Measurements from ENCODE around the gene MEF2D. TPM values are rescaled to one million over a fixed set of nuclear protein-coding genes. Genes with fewer than 3 reads are reported as not detected.

MEF2D gene
- total and polyA plus RNA-seq, 12 donors = 7.8 to 89.9 (median 50.0) TPM

- no peaks in the 10 kb centered on the region for H3K9me3 ChIP-seq (replicated peaks in 1 of 3)
- peaks cover 70% of the 10 kb centered on the region for H3K27me3 ChIP-seq
- H3K4me1 ChIP-seq (replicated peaks in 1 of 2) = peaks cover 18 to 23% of the 10 kb centered on the region in 2 donors
- no peak overlapping the region for H3K27ac ChIP-seq
- H3K36me3 ChIP-seq (replicated peaks in 1 of 2) = no peaks in the 10 kb centered on the region
- no peak for TF ChIP-seq POLR2A (IDR thresholded peaks at IDR 0.05)
- no peak for TF ChIP-seq CTCF (IDR thresholded peaks at IDR 0.05)
- 14 to 40% (median 24%) methylated on average over 8 to 15 of the region's 15 CpGs for WGBS, 4 donors
- H3K4me3 ChIP-seq = no peak overlapping the region
- DNase-seq = peak in 3 of 7 donors; percentile 21 to 24 (median 23)
- intact Hi-C loops (cut with DNase I) = no loop called here
These were observed 77.9 kb downstream of the MEF2D start for GRCh38 chr1:156422602-156423091.

- intact Hi-C loops (cut with DNase I) = no loop called here
- H3K4me1 ChIP-seq (replicated peaks in 1 of 2) = peaks cover 18 to 23% of the 10 kb centered on the region in 2 donors
- no peak overlapping the region for H3K27ac ChIP-seq
- peak overlapping the region in 1 of 4 donors; percentile 25 for H3K4me3 ChIP-seq
- no peaks in the 10 kb centered on the region for H3K36me3 ChIP-seq (replicated peaks in 1 of 2)
- no peaks in the 10 kb centered on the region for H3K9me3 ChIP-seq (replicated peaks in 1 of 3)
- H3K27me3 ChIP-seq = peaks cover 67% of the 10 kb centered on the region
- WGBS, 4 donors = 26 to 36% (median 31%) methylated on average over 12 of the region's 12 CpGs
- no peak for TF ChIP-seq CTCF (IDR thresholded peaks at IDR 0.05)
- no peak for TF ChIP-seq POLR2A (IDR thresholded peaks at IDR 0.05)
- no peak for DNase-seq
These were observed 78.5 kb downstream of the MEF2D start for GRCh38 chr1:156421939-156422601.

DNA sequence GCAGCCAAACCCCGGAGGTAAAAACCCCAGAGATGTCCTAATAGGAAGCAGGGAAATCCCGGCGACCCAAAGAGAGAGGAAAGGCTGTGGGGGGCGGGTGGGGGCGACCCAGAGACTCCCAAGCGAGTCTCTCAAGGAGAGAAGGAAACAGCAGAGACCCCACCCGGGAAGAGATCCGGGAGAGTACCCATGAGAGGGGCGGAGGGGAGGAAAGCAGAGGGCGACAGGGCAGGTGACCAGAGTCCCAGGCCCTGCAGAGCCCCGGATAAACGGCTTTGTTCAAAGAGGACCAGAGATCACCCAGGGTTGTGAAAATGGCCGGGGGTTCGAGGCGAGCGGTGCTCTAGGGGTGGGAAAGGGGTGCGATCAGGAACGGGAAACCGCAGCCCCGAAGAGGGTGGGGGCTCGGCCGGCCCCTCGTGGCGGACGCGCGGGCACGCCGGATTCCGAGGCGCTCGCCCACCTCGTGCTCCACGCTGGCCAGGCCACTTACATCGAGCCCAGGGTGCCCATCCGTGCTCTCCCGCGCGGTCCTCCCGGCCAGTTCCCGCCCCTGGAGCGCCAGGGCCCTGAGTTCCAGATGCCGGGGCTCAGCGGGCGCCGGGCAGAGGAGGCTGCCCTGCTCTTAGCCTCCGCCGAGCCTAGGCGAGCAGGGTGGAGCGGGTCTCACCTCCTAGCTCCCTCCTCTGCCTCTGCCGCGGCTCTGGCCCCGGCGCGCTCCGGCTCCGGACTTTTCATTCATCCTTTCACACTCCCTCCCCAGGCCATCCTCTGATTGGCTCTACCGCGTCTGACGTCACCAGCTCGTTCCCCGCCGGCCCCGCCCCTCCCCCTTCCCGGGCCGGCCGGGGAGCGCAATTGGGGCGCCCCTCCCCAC lies 79.3 kb downstream of the MEF2D start:
- no peak overlapping the region for H3K27ac ChIP-seq
- WGBS, 4 donors = 1 to 2% (median 1%) methylated on average over 18 to 69 of the region's 69 CpGs

More for the DNA sequence above, 79.3 kb downstream of the MEF2D start:
- Histone ChIP-seq H3K4me3 (peak overlapping the region in 1 of 4 donors; percentile 25), H3K27me3 (peaks cover 70% of the 10 kb centered on the region), H3K36me3 (replicated peaks in 1 of 2) (no peaks in the 10 kb centered on the region), H3K9me3 (replicated peaks in 1 of 3) (no peaks in the 10 kb centered on the region), H3K4me1 (replicated peaks in 1 of 2) (peaks cover 18 to 23% of the 10 kb centered on the region in 2 donors)
- DNase-seq = peak; percentile 69 to 83 (median 78)
- intact Hi-C loops (cut with DNase I) = no loop called here
- TF ChIP-seq CTCF (IDR thresholded peaks at IDR 0.05) (no peak), POLR2A (IDR thresholded peaks at IDR 0.05) (peak in 1 of 2 donors; percentile 46)

All from adrenal gland (tissue), 12 donors.